IMR-90 (cell line): ENCODE data around the gene NRL. TPM values are rescaled to one million over a fixed set of nuclear protein-coding genes. Genes with fewer than 3 reads are reported as not detected.

Experiments
- ATAC-seq: fragments of 200-7000 bp; cut with Tn5 transposase; 2 replicates; pipeline ENCODE4 v1.9.1; 2020; ENCODE audit warnings: low read depth, mild to moderate bottlenecking, moderate library complexity
- BruUV-seq: library from RNA; stranded (reverse); fragments of 400-500 nt; replicated peaks from 2 replicates; lab custom pipeline; 2021; lab: Mats Ljungman, UMichigan
- CTCF ChIA-PET: fragments of 300-600 bp; formaldehyde crosslinking; extraction: SDS; loops from one replicate; lab custom pipeline; 2021; ENCODE audit warnings: antibody characterized with exemption; lab: Yijun Ruan, JAX
- POLR2A ChIA-PET: fragments of 300-600 bp; sonication (Branson Sonifier 250); formaldehyde crosslinking; loops from one replicate; lab custom pipeline; 2022; ENCODE audit warnings: antibody characterized with exemption; ENCODE audit not compliant: unreplicated experiment; lab: Charles Lee
- DNase-seq: peaks from one replicate; pipeline ENCODE4 v3.0.0; 2013
- H2AFZ ChIP-seq: replicated peaks from 2 replicates; pipeline ENCODE3; 2013; ENCODE audit warnings: low read length, mild to moderate bottlenecking; ENCODE audit not compliant: poor library complexity
- H2AK5ac ChIP-seq: 2 replicates; pipeline ENCODE4 v1.6.1; 2013; ENCODE audit warnings: low read depth, low read length, inconsistent platforms
- H2AK9ac ChIP-seq: replicated peaks from 2 replicates; pipeline ENCODE3; 2013; ENCODE audit warnings: mild to moderate bottlenecking, low read depth, low read length, moderate library complexity; ENCODE audit not compliant: poor library complexity
- H2BK120ac ChIP-seq: 2 replicates; pipeline ENCODE4 v1.6.1; 2013; ENCODE audit warnings: low read depth, low read length, inconsistent platforms
- H2BK15ac ChIP-seq: 3 replicates; pipeline ENCODE4 v1.6.1; 2013; ENCODE audit warnings: low read depth, low read length, inconsistent platforms
- H2BK20ac ChIP-seq: 2 replicates; pipeline ENCODE4 v1.6.1; 2013; ENCODE audit warnings: low read depth, mild to moderate bottlenecking, inconsistent platforms, low read length, moderate library complexity
- H2BK5ac ChIP-seq: 2 replicates; pipeline ENCODE4 v1.6.1; 2013; ENCODE audit warnings: mild to moderate bottlenecking, low read depth, low read length, inconsistent platforms; ENCODE audit not compliant: poor library complexity, severe bottlenecking
- H3K14ac ChIP-seq: replicated peaks from 2 replicates; pipeline ENCODE4 v1.6.1; 2013; ENCODE audit warnings: low read depth, low read length, inconsistent platforms
- H3K18ac ChIP-seq: 2 replicates; pipeline ENCODE4 v1.6.1; 2013; ENCODE audit warnings: low read depth, low read length, control low read depth
- H3K23ac ChIP-seq: 2 replicates; pipeline ENCODE4 v1.6.1; 2013; ENCODE audit warnings: low read depth, low read length, inconsistent platforms
- H3K27ac ChIP-seq: 2 replicates; pipeline ENCODE4 v1.5.1; 2013; ENCODE audit warnings: mild to moderate bottlenecking, control low read depth, low read length; ENCODE audit not compliant: insufficient read depth
- H3K27me3 ChIP-seq: 2 replicates; pipeline ENCODE4 v1.6.1; 2013; ENCODE audit warnings: low read length; ENCODE audit not compliant: control insufficient read depth, insufficient read depth
- H3K36me3 ChIP-seq: 2 replicates; pipeline ENCODE4 v1.6.1; 2013; ENCODE audit warnings: low read length, mixed read lengths; ENCODE audit not compliant: control insufficient read depth, insufficient read depth
- H3K4ac ChIP-seq: 2 replicates; pipeline ENCODE4 v1.6.1; 2013; ENCODE audit warnings: low read depth, low read length, inconsistent platforms
- H3K4me1 ChIP-seq: 2 replicates; pipeline ENCODE4 v1.6.1; 2013; ENCODE audit warnings: low read length, mixed read lengths; ENCODE audit not compliant: control insufficient read depth, insufficient read depth
- H3K4me2 ChIP-seq: 2 replicates; pipeline ENCODE4 v1.6.1; 2013; ENCODE audit warnings: low read depth, mild to moderate bottlenecking, control low read depth, low read length, moderate library complexity
- H3K4me3 ChIP-seq: 2 replicates; pipeline ENCODE4 v1.5.1; 2013; ENCODE audit warnings: low read depth, mild to moderate bottlenecking, control low read depth, low read length, moderate library complexity; ENCODE audit not compliant: insufficient read depth
- H3K56ac ChIP-seq: 2 replicates; pipeline ENCODE4 v1.6.1; 2013; ENCODE audit warnings: low read length, inconsistent platforms; ENCODE audit not compliant: insufficient read depth; ENCODE audit errors: extremely low read depth
- H3K79me1 ChIP-seq, 2 experiments: 2 replicates each; pipeline ENCODE4 v1.6.1; 2013; ENCODE audit warnings: low read length in 2 of 2, inconsistent platforms in 1 of 2, low read depth in 1 of 2
- H3K9ac ChIP-seq: 2 replicates; pipeline ENCODE4 v1.6.1; 2013; ENCODE audit warnings: low read depth, low read length, control low read depth
- H3K9me1 ChIP-seq: 2 replicates; pipeline ENCODE4 v1.6.1; 2013; ENCODE audit warnings: low read length, inconsistent platforms; ENCODE audit not compliant: insufficient read depth
- H3K9me3 ChIP-seq: 2 replicates; pipeline ENCODE4 v1.6.1; 2013; ENCODE audit warnings: low read length; ENCODE audit not compliant: control insufficient read depth, insufficient read depth
- H4K20me1 ChIP-seq: 2 replicates; pipeline ENCODE4 v1.6.1; 2013; ENCODE audit warnings: low read length, inconsistent platforms; ENCODE audit not compliant: insufficient read depth
- H4K5ac ChIP-seq: 2 replicates; pipeline ENCODE4 v1.6.1; 2013; ENCODE audit warnings: mild to moderate bottlenecking, low read depth, low read length, control low read depth
- H4K8ac ChIP-seq, 2 experiments: 2 replicates each; pipeline ENCODE4 v1.6.1; 2013; ENCODE audit warnings: low read depth in 2 of 2, low read length in 2 of 2, control low read depth in 1 of 2, inconsistent platforms in 1 of 2
- H4K91ac ChIP-seq: 2 replicates; pipeline ENCODE4 v1.6.1; 2013; ENCODE audit warnings: low read depth, low read length, inconsistent platforms; ENCODE audit not compliant: insufficient read depth
- CHD1 ChIP-seq: IDR thresholded peaks from 2 replicates; pipeline ENCODE4 v1.6.1; 2012; ENCODE audit warnings: low read depth, low read length, improper control_type of control experiment
- FOS ChIP-seq: fragments of 150-350 bp; IDR thresholded peaks from 2 replicates; pipeline ENCODE4 v1.6.1; 2016; ENCODE audit warnings: low read depth, low read length
- MAFK ChIP-seq: IDR thresholded peaks from 2 replicates; pipeline ENCODE4 v1.6.1; 2012; ENCODE audit warnings: low read depth, low read length, improper control_type of control experiment
- MAZ ChIP-seq: IDR thresholded peaks from 2 replicates; pipeline ENCODE4 v1.6.1; 2012; ENCODE audit warnings: low read depth, mild to moderate bottlenecking, low read length, improper control_type of control experiment, moderate library complexity, borderline replicate concordance
- MXI1 ChIP-seq: IDR thresholded peaks from 2 replicates; pipeline ENCODE4 v1.6.1; 2012; ENCODE audit warnings: low read depth, mild to moderate bottlenecking, low read length, moderate library complexity, borderline replicate concordance
- NFE2L2 ChIP-seq: fragments of 150-350 bp; IDR thresholded peaks from 2 replicates; pipeline ENCODE4 v1.6.1; 2016; ENCODE audit warnings: low read depth, mild to moderate bottlenecking, low read length
- POLR2A ChIP-seq: IDR thresholded peaks from 2 replicates; pipeline ENCODE4 v1.6.1; 2012; ENCODE audit warnings: mild to moderate bottlenecking, low read depth, low read length
- RAD21 ChIP-seq: IDR thresholded peaks from 2 replicates; pipeline ENCODE4 v1.6.1; 2012; ENCODE audit warnings: low read length, improper control_type of control experiment
- RCOR1 ChIP-seq: IDR thresholded peaks from 2 replicates; pipeline ENCODE4 v1.6.1; 2012; ENCODE audit warnings: mild to moderate bottlenecking, low read length, improper control_type of control experiment; ENCODE audit not compliant: insufficient replicate concordance
- RFX5 ChIP-seq: IDR thresholded peaks from 2 replicates; pipeline ENCODE4 v1.8.0; 2012; ENCODE audit warnings: low read depth, mild to moderate bottlenecking, low read length, moderate library complexity
- SMC3 ChIP-seq: fragments of 150-350 bp; IDR thresholded peaks from 2 replicates; pipeline ENCODE4 v1.6.1; 2016; ENCODE audit warnings: low read depth, mild to moderate bottlenecking, antibody characterized with exemption, low read length, moderate library complexity
- WGBS, 2 experiments: methylation state at CpG; one replicate each; pipeline versions ENCODE4 v1.1.5 to v1.1.7; 2013; ENCODE audit warnings: missing lambda C conversion rate in 2 of 2; ENCODE audit not compliant: insufficient read length in 1 of 2; ENCODE audit errors: extremely low coverage in 2 of 2; 5-methylcytosine and 5-hydroxymethylcytosine counted together
- dilution Hi-C: fragments of 300-500 bp; cut with HindIII; formaldehyde crosslinking; loops from one replicate; pipeline ENCODE4 v1.14.3; 2018; ENCODE audit warnings: low sequenced_read_pairs; ENCODE audit not compliant: unreplicated experiment
- in situ Hi-C: fragments of 300-500 bp; cut with MboI; formaldehyde crosslinking; loops from 3 replicates; pipeline ENCODE4 v1.14.3; 2019; ENCODE audit warnings: low sequenced_read_pairs, inconsistent platforms, mixed read lengths
- intact Hi-C: fragments of 100-400 bp; cut with micrococcal nuclease; formaldehyde crosslinking; loops from 2 replicates; pipeline ENCODE4 v1.10.0; 2022
- polyA plus RNA-seq, 3 experiments: library from polyadenylated mRNA; depleted of rRNA; stranded (reverse); fragments of >200 nt; gene quantifications; 2 replicates each; pipeline ENCODE4 v1.2.3, GENCODE V29; 2012; ENCODE audit warnings: low replicate concordance in 1 of 3
- total RNA-seq: library from RNA; depleted of rRNA; stranded (reverse); fragments of >200 nt; gene quantifications from 2 replicates; pipeline ENCODE4 v1.2.3, GENCODE V29; 2012
- TF ChIP-seq, protein P1 (sequence below): fragments of 150-350 bp; IDR thresholded peaks from 2 replicates; pipeline ENCODE4 v1.6.1; 2017; ENCODE audit warnings: mild to moderate bottlenecking, antibody characterized with exemption, low read length, low read depth
- TF ChIP-seq, protein P2 (sequence below): conservative IDR thresholded peaks from 2 replicates; pipeline ENCODE4 v1.5.1; 2012; ENCODE audit warnings: mild to moderate bottlenecking, low read depth, low read length, improper control_type of control experiment

NRL gene
- total and polyA plus RNA-seq, 2 of the 4 experiments (the other 2 are of a cell fraction): 0.18 to 0.70 TPM

DNA sequence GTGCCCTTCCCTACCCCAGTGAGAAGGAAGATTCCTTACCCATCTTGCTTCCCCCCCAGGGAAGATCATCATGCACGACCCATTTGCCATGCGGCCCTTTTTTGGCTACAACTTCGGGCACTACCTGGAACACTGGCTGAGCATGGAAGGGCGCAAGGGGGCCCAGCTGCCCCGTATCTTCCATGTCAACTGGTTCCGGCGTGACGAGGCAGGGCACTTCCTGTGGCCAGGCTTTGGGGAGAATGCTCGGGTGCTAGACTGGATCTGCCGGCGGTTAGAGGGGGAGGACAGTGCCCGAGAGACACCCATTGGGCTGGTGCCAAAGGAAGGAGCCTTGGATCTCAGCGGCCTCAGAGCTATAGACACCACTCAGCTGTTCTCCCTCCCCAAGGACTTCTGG is 11.3 kb downstream of the NRL start:
- TF ChIP-seq RCOR1: no peak
- TF ChIP-seq RAD21: no peak
- no peak for TF ChIP-seq NFE2L2
- no peak for TF ChIP-seq CHD1
- TF ChIP-seq RFX5: no peak
- TF ChIP-seq FOS: no peak
- no peak for TF ChIP-seq MAZ
- TF ChIP-seq, protein P1, sequence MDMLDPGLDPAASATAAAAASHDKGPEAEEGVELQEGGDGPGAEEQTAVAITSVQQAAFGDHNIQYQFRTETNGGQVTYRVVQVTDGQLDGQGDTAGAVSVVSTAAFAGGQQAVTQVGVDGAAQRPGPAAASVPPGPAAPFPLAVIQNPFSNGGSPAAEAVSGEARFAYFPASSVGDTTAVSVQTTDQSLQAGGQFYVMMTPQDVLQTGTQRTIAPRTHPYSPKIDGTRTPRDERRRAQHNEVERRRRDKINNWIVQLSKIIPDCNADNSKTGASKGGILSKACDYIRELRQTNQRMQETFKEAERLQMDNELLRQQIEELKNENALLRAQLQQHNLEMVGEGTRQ: no peak
- no peak for TF ChIP-seq MAFK
- no peak for TF ChIP-seq SMC3
- no peak for TF ChIP-seq POLR2A
- TF ChIP-seq, protein P2, sequence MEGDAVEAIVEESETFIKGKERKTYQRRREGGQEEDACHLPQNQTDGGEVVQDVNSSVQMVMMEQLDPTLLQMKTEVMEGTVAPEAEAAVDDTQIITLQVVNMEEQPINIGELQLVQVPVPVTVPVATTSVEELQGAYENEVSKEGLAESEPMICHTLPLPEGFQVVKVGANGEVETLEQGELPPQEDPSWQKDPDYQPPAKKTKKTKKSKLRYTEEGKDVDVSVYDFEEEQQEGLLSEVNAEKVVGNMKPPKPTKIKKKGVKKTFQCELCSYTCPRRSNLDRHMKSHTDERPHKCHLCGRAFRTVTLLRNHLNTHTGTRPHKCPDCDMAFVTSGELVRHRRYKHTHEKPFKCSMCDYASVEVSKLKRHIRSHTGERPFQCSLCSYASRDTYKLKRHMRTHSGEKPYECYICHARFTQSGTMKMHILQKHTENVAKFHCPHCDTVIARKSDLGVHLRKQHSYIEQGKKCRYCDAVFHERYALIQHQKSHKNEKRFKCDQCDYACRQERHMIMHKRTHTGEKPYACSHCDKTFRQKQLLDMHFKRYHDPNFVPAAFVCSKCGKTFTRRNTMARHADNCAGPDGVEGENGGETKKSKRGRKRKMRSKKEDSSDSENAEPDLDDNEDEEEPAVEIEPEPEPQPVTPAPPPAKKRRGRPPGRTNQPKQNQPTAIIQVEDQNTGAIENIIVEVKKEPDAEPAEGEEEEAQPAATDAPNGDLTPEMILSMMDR: no peak
- no peak for TF ChIP-seq MXI1
- Histone ChIP-seq H3K9ac (no peak overlapping the region), H3K4me1 (no peaks in the 10 kb centered on the region), H3K27ac (no peak overlapping the region), H3K4ac (no peak overlapping the region), H3K56ac (no peak overlapping the region), H2AK9ac (no peak overlapping the region), H2BK15ac (no peak overlapping the region), H3K36me3 (peaks cover 40% of the 10 kb centered on the region), H3K27me3 (no peaks in the 10 kb centered on the region), H2BK120ac (no peak overlapping the region), H4K8ac (no peak overlapping the region), H3K9me1 (peaks cover 8% of the 10 kb centered on the region; the same call in 1 of the 2 replicates), H4K20me1 (peaks cover 6% of the 10 kb centered on the region; the same call in 1 of the 2 replicates), H2AK5ac (no peak overlapping the region), H3K79me1 (peaks cover 0 to 8% of the 10 kb centered on the region in 2 experiments; a peak in 1 of 4 replicates), H4K91ac (no peak overlapping the region), H3K9me3 (no peaks in the 10 kb centered on the region; the same call in 1 of the 2 replicates), H3K4me3 (no peak overlapping the region), H3K4me2 (no peak overlapping the region), H3K18ac (no peak overlapping the region), H2AFZ (no peak overlapping the region), H2BK5ac (no peak overlapping the region), H4K5ac (no peak overlapping the region), H3K14ac (no peak overlapping the region), H3K23ac (no peak overlapping the region), H2BK20ac (no peak overlapping the region)
- CTCF ChIA-PET: interaction anchor here (1.5 kb wide), 1 partner anchor 23 kb away, joined by 3 read pairs; no protein-coding TSS in a partner anchor
- WGBS, 2 experiments: 92% methylated on average over 9 of the region's 13 CpGs; no CpG with 5 or more reads in 1 of the 2 experiments
- intact Hi-C loops (no loop called here), in situ Hi-C loops (no loop called here), dilution Hi-C loops (no loop called here)
- ATAC-seq (no peak), DNase-seq (no peak)
- POLR2A ChIA-PET: no interaction called here
- BruUV-seq: no TSS peak
